GM19463 (cell line): ENCODE data around the gene FAM222A.
"Not testable (repeated sequence)": the region's sequence is repeated elsewhere in the genome, so short reads cannot be mapped to it uniquely, and the experiment has no call there.

Experiments
- ATAC-seq: cut with Tn5 transposase; IDR thresholded peaks from one replicate; pipeline ENCODE4 v1.9.1; 2021; ENCODE audit warnings: mild to moderate bottlenecking, moderate library complexity; ENCODE audit not compliant: unreplicated experiment

FAM222A gene

GRCh38 chr12:109693653-109694600 is 19.7 kb upstream of the FAM222A start:
- ATAC-seq = no peak

GRCh38 chr12:109694629-109695028 is 19.0 kb upstream of the FAM222A start:
- ATAC-seq = not testable (repeated sequence)

GRCh38 chr12:109695416-109695815 is 18.2 kb upstream of the FAM222A start:
- ATAC-seq = no peak

GRCh38 chr12:109695961-109696461 is 17.6 kb upstream of the FAM222A start:
- ATAC-seq = no peak

- ATAC-seq = no peak
Observed at GRCh38 chr12:109696485-109697269, 16.9 kb upstream of the FAM222A start.

- no peak for ATAC-seq
Observed at GRCh38 chr12:109697270-109697553, 16.4 kb upstream of the FAM222A start.

- ATAC-seq = no peak
Observed at GRCh38 chr12:109697877-109698468, 15.7 kb upstream of the FAM222A start.

GRCh38 chr12:109698820-109699219 is 14.8 kb upstream of the FAM222A start:
- ATAC-seq = no peak

GRCh38 chr12:109701064-109701463 is 12.6 kb upstream of the FAM222A start:
- no peak for ATAC-seq

- no peak for ATAC-seq
Observed at GRCh38 chr12:109702111-109702841, 11.3 kb upstream of the FAM222A start.

GRCh38 chr12:109703684-109704083 is 9.9 kb upstream of the FAM222A start:
- no peak for ATAC-seq

- no peak for ATAC-seq
Observed at GRCh38 chr12:109704371-109705098, 9.1 kb upstream of the FAM222A start.

- ATAC-seq = no peak
Observed at GRCh38 chr12:109705291-109705690, 8.3 kb upstream of the FAM222A start.

GRCh38 chr12:109706398-109706746 is 7.3 kb upstream of the FAM222A start:
- ATAC-seq = no peak

- no peak for ATAC-seq
Observed at GRCh38 chr12:109706747-109707469, 6.7 kb upstream of the FAM222A start.

- ATAC-seq = no peak
Observed at GRCh38 chr12:109707470-109707821, 6.2 kb upstream of the FAM222A start.

GRCh38 chr12:109708939-109709338 is 4.7 kb upstream of the FAM222A start:
- no peak for ATAC-seq

- no peak for ATAC-seq
Observed at GRCh38 chr12:109709401-109709991, 4.1 kb upstream of the FAM222A start.

GRCh38 chr12:109710205-109710746 is 3.3 kb upstream of the FAM222A start:
- no peak for ATAC-seq
